Fibroblast of lung (primary cell): ENCODE measurements around the gene TLL1. TPM values are rescaled to one million over a fixed set of nuclear protein-coding genes. Genes with fewer than 3 reads are reported as not detected.

Source experiments
- DNase-seq, 2 donors: peaks; one replicate each; pipeline versions ENCODE4 v3.0.0 to v3.0.0-alpha.2; 2010; ENCODE audit warnings: low read depth in 2 of 2
- H2AFZ ChIP-seq: 2 replicates; pipeline ENCODE4 v1.5.1; 2012; ENCODE audit warnings: low read length, control low read depth, inconsistent platforms
- H3K27ac ChIP-seq: 2 replicates; pipeline ENCODE4 v1.5.1; 2011; ENCODE audit warnings: low read length, control low read depth; ENCODE audit not compliant: insufficient read depth
- H3K27me3 ChIP-seq: 2 replicates; pipeline ENCODE4 v1.5.1; 2011; ENCODE audit warnings: mild to moderate bottlenecking, low read length; ENCODE audit not compliant: control insufficient read depth, insufficient read depth
- H3K36me3 ChIP-seq: 2 replicates; pipeline ENCODE4 v1.5.1; 2011; ENCODE audit warnings: low read length; ENCODE audit not compliant: control insufficient read depth, insufficient read depth
- H3K4me1 ChIP-seq: 2 replicates; pipeline ENCODE4 v1.5.1; 2011; ENCODE audit warnings: low read length; ENCODE audit not compliant: control insufficient read depth, insufficient read depth; ENCODE audit errors: extremely low read depth
- H3K4me2 ChIP-seq: 2 replicates; pipeline ENCODE4 v1.5.1; 2011; ENCODE audit warnings: low read length, control low read depth; ENCODE audit not compliant: insufficient read depth; ENCODE audit errors: extremely low read depth
- H3K4me3 ChIP-seq, 4 experiments: fragments of 200-600 bp in 1 of 4; sonication (generic) in 1 of 4; replicated peaks in 1 of 4; 2 replicates each; pipeline ENCODE4 v1.5.1; 2011 to 2016; ENCODE audit warnings: low read length in 4 of 4, low read depth in 3 of 4, mild to moderate bottlenecking in 3 of 4, control low read depth in 2 of 4, inconsistent platforms in 1 of 4, mixed read lengths in 1 of 4; ENCODE audit not compliant: insufficient read depth in 1 of 4; ENCODE audit errors: control extremely low read depth in 1 of 4
- H3K79me2 ChIP-seq: 2 replicates; pipeline ENCODE4 v1.5.1; 2012; ENCODE audit warnings: mild to moderate bottlenecking, low read length, inconsistent platforms; ENCODE audit not compliant: control insufficient read depth, insufficient read depth
- H3K9ac ChIP-seq: 2 replicates; pipeline ENCODE4 v1.5.1; 2011; ENCODE audit warnings: mild to moderate bottlenecking, low read length, control low read depth; ENCODE audit not compliant: insufficient read depth
- H3K9me3 ChIP-seq: 2 replicates; pipeline ENCODE4 v1.5.1; 2012; ENCODE audit warnings: low read depth, low read length; ENCODE audit not compliant: control insufficient read depth, insufficient read depth
- H4K20me1 ChIP-seq: 2 replicates; pipeline ENCODE4 v1.5.1; 2011; ENCODE audit warnings: low read length; ENCODE audit not compliant: control insufficient read depth, insufficient read depth; ENCODE audit errors: extremely low read depth
- EZH2 ChIP-seq: IDR thresholded peaks from 2 replicates; pipeline ENCODE4 v1.5.1; 2012; ENCODE audit warnings: low read length, control low read depth, mild to moderate bottlenecking; ENCODE audit errors: missing control alignments
- polyA minus RNA-seq: library from RNA; depleted of rRNA, polyadenylated mRNA; stranded (reverse); fragments of >200 nt; gene quantifications from 2 replicates; pipeline ENCODE4 v1.2.3, GENCODE V29; 2011; ENCODE audit warnings: low replicate concordance
- polyA plus RNA-seq, 2 donors: library from polyadenylated mRNA; depleted of rRNA in 1 of 2; stranded (reverse) in 1 of 2; unstranded in 1 of 2; fragments of >200 nt; gene quantifications; 2 replicates each; pipeline ENCODE4 v1.2.1, GENCODE V29; 2011 to 2012; ENCODE audit warnings: missing spikeins in 1 of 2
- total RNA-seq: library from RNA; depleted of rRNA; stranded (reverse); fragments of >200 nt; gene quantifications from 2 replicates; pipeline ENCODE4 v1.2.1, GENCODE V29; 2014
- TF ChIP-seq, protein P1 (sequence below), 2 donors: IDR thresholded peaks in 1 of 2; conservative IDR thresholded peaks in 1 of 2; 1 replicate in 1 of 2; 2 replicates in 1 of 2; pipeline ENCODE4 v1.5.1; 2011 to 2012; ENCODE audit warnings: low read length in 2 of 2, control low read depth in 1 of 2, inconsistent platforms in 1 of 2, low read depth in 1 of 2, mild to moderate bottlenecking in 1 of 2

Gene TLL1
- 0.26 and 0.33 TPM in 2 replicates for total RNA-seq
- 0.10 and 2.7 TPM in 2 replicates for polyA plus RNA-seq
- 0.09 and 1.6 TPM in 2 replicates for polyA plus RNA-seq (2012)
- 0.20 TPM in 1 of 2 replicates, not detected in the other for polyA minus RNA-seq

DNA sequence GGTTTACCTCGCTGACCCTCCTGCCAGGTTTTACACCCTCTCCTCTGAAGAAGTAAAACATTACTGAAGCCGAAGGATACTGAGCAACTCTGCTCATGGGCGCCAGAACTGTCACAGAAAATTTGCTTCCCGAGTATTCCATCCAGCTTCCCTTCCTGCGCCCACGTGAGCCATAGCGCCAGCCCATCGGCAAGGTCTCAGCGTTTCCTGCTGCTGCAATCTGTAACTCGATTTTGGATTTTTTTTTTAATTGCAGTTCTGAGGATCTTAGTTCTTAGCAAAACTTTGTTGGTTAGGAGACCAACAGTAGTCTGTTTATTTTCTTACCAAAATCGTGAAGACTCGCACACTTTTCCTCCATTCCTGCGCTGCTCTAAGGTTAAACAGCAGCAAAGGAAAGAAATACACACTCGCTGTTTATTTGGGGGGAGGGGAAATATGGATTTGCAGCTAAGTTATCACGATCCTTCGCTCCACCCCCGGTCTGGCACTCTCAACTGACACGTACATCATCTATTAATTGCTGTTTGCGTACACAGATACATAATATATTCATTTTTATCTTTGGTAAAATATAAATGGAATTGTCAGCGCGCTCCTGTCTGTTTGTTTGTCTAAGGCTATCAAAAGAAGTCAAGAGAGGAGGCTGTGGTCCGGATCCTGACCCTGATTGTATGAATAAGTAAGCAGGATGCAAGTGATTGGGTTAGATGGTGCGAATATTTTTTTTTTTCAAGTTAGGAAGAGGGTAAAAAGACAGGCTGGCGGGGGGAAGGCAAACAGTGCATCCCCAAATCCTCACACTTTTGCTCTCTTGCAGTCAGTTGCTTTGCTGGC, at the start of gene TLL1:
TLL1 (plus strand) TSS at position 777 of the 837 bp plus-strand sequence. CDS start 668 bp downstream, outside the sequence.
- no peaks in the 10 kb centered on the region for H3K9me3 ChIP-seq
- no peaks in the 10 kb centered on the region for H3K79me2 ChIP-seq
- no peaks in the 10 kb centered on the region for H3K36me3 ChIP-seq
- no peaks in the 10 kb centered on the region for H4K20me1 ChIP-seq
- H3K4me3 ChIP-seq: peak within 1 kb of the TSS; percentile 28 to 65 (median 47)
- DNase-seq: peak; percentile 6 to 31
- peak within 1 kb of the TSS; percentile 33 for H2AFZ ChIP-seq
- H3K27me3 ChIP-seq: peaks cover 14% of the 10 kb centered on the region
- peak within 1 kb of the TSS; percentile 75 for H3K4me2 ChIP-seq
- peak within 1 kb of the TSS; percentile 5 for H3K9ac ChIP-seq
- H3K27ac ChIP-seq: no peak within 1 kb of the TSS
- no peaks in the 10 kb centered on the region for H3K4me1 ChIP-seq
- TF ChIP-seq, protein P1, sequence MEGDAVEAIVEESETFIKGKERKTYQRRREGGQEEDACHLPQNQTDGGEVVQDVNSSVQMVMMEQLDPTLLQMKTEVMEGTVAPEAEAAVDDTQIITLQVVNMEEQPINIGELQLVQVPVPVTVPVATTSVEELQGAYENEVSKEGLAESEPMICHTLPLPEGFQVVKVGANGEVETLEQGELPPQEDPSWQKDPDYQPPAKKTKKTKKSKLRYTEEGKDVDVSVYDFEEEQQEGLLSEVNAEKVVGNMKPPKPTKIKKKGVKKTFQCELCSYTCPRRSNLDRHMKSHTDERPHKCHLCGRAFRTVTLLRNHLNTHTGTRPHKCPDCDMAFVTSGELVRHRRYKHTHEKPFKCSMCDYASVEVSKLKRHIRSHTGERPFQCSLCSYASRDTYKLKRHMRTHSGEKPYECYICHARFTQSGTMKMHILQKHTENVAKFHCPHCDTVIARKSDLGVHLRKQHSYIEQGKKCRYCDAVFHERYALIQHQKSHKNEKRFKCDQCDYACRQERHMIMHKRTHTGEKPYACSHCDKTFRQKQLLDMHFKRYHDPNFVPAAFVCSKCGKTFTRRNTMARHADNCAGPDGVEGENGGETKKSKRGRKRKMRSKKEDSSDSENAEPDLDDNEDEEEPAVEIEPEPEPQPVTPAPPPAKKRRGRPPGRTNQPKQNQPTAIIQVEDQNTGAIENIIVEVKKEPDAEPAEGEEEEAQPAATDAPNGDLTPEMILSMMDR (conservative IDR thresholded peaks at IDR 0.05 in 1 of 2, IDR thresholded peaks at IDR 0.05 in 1 of 2; ENCODE audit: low read depth in 1 of 2, low read length in 2 of 2): no peak
- TF ChIP-seq EZH2: peak; percentile 37

DNA sequence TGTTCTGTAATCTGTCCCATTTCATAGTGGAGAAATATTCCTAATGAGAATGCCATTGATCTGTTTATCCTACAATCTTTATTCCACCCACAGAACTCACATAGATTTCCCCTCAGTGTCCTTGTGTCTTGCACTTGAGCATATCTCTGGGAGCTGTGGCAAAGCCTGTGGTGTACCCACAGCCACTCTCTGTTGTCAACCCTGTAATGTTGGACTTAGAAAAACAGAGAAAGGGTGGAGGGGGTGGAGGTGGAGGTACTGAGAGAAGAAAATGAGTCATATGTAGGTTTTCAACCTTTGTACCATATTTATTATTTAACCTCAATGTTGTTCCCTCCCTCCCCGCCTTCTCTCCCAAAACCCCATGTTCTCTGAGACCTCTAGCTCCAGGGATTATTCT, 46.9 kb upstream of the TLL1 start:
- Histone ChIP-seq H3K4me1 (no peaks in the 10 kb centered on the region), H3K36me3 (no peaks in the 10 kb centered on the region), H4K20me1 (no peaks in the 10 kb centered on the region), H3K27me3 (no peaks in the 10 kb centered on the region), H3K27ac (no peak overlapping the region), H2AFZ (no peak overlapping the region), H3K79me2 (no peaks in the 10 kb centered on the region), H3K9me3 (no peaks in the 10 kb centered on the region), H3K4me3 (no peak overlapping the region), H3K9ac (no peak overlapping the region), H3K4me2 (no peak overlapping the region)
- no peak for DNase-seq
- no peak for TF ChIP-seq EZH2
- TF ChIP-seq, protein P1 (conservative IDR thresholded peaks at IDR 0.05 in 1 of 2, IDR thresholded peaks at IDR 0.05 in 1 of 2; ENCODE audit: low read depth in 1 of 2, low read length in 2 of 2): no peak

DNA sequence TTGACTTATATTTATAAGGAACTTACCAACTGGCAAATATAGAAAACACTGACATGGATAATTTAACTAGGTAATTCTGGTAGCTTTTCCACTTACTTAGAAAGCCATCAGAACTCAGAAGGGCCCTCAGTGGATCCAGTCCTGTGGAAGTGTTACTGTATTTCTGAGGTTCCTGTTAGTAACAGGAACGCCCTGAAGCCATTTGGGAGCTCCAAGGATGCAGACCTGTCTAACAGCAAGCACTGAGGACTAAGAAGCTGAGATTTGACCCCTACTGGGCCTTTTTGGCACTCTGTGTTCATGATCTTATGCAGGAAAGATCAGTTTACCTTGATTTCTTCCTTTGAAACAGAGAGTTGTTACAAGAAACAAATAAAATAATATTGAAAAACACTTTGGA, 46.0 kb upstream of the TLL1 start:
- H4K20me1 ChIP-seq: no peaks in the 10 kb centered on the region
- DNase-seq: no peak
- no peaks in the 10 kb centered on the region for H3K36me3 ChIP-seq
- H3K4me2 ChIP-seq: no peak overlapping the region
- no peak overlapping the region for H3K4me3 ChIP-seq
- no peaks in the 10 kb centered on the region for H3K79me2 ChIP-seq
- no peaks in the 10 kb centered on the region for H3K9me3 ChIP-seq
- H3K27ac ChIP-seq: no peak overlapping the region
- no peaks in the 10 kb centered on the region for H3K27me3 ChIP-seq
- H3K4me1 ChIP-seq: no peaks in the 10 kb centered on the region
- H2AFZ ChIP-seq: no peak overlapping the region
- no peak overlapping the region for H3K9ac ChIP-seq
- TF ChIP-seq EZH2: no peak
- TF ChIP-seq, protein P1 (conservative IDR thresholded peaks at IDR 0.05 in 1 of 2, IDR thresholded peaks at IDR 0.05 in 1 of 2; ENCODE audit: low read depth in 1 of 2, low read length in 2 of 2): no peak
